Chondrocyte (in vitro differentiated cells): ENCODE measurements around the gene SF3B6. TPM values are rescaled to one million over a fixed set of nuclear protein-coding genes. Genes with fewer than 3 reads are reported as not detected.
"Not testable (repeated sequence)": the region's sequence is repeated elsewhere in the genome, so short reads cannot be mapped to it uniquely, and the experiment has no call there.

Experiments used
- DNase-seq: peaks from one replicate; pipeline ENCODE4 v3.0.0; 2021; ENCODE audit warnings: mixed read lengths, low spot score
- H3K27ac Mint-ChIP-seq: one replicate; pipeline ENCODE4 v1.8.0; 2021; ENCODE audit warnings: mild to moderate bottlenecking, moderate library complexity, mixed read lengths; ENCODE audit not compliant: unreplicated experiment
- H3K27me3 Mint-ChIP-seq: 2 replicates; pipeline ENCODE4 v1.8.0; 2021; ENCODE audit warnings: low read depth, mixed read lengths
- H3K36me3 Mint-ChIP-seq: 2 replicates; pipeline ENCODE4 v1.8.0; 2021; ENCODE audit warnings: low read depth, mixed read lengths
- H3K4me1 Mint-ChIP-seq: 2 replicates; pipeline ENCODE4 v1.8.0; 2021; ENCODE audit warnings: low read depth, mild to moderate bottlenecking, mixed read lengths
- H3K4me3 Mint-ChIP-seq: one replicate; pipeline ENCODE4 v1.8.0; 2021; ENCODE audit warnings: mild to moderate bottlenecking, moderate library complexity, mixed read lengths; ENCODE audit not compliant: unreplicated experiment
- H3K9me3 Mint-ChIP-seq: 2 replicates; pipeline ENCODE4 v1.8.0; 2021; ENCODE audit warnings: low read depth, mixed read lengths
- total RNA-seq: library from RNA; stranded (reverse); gene quantifications from 3 replicates; pipeline ENCODE4 v1.2.1, GENCODE V29; 2021
- TF ChIP-seq, protein P1 (sequence below): fragments of 200-600 bp; sonication (generic); IDR thresholded peaks from 2 replicates; pipeline ENCODE4 v1.5.0; 2021; ENCODE audit warnings: antibody characterized with exemption, mild to moderate bottlenecking, moderate library complexity

Gene SF3B6
- total RNA-seq, 1 donor from 2014 or later, result 72.0 TPM

DNA sequence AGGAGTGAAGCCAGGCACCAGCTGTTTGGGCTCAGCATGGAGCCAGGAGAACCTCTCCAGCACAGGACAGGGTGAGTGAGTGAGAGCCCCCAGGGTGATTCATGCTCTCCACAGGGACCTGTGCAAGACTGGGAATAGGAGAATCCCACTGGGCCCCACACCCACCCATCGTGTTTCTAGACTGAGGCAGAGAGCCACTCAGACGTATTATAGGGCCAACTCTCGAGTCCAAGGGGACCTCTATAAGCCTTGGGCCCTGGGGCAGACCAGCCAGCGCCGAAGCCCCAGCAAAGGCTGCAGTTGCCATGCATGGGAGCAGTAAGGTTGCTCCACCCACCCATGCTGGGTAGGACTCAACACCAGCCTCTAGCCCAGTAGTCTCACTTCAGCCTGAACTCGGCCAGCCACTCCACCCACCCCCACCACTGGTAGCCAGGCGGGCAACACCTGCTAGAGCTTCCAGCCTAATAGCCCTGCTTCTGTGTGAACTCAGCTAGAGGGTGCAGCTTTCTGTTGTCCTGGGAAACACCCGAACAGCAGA lies 28.1 kb upstream of the SF3B6 start:
- DNase-seq, result no peak
- H3K27ac Mint-ChIP-seq, result no peak overlapping the region
- TF ChIP-seq, protein P1, sequence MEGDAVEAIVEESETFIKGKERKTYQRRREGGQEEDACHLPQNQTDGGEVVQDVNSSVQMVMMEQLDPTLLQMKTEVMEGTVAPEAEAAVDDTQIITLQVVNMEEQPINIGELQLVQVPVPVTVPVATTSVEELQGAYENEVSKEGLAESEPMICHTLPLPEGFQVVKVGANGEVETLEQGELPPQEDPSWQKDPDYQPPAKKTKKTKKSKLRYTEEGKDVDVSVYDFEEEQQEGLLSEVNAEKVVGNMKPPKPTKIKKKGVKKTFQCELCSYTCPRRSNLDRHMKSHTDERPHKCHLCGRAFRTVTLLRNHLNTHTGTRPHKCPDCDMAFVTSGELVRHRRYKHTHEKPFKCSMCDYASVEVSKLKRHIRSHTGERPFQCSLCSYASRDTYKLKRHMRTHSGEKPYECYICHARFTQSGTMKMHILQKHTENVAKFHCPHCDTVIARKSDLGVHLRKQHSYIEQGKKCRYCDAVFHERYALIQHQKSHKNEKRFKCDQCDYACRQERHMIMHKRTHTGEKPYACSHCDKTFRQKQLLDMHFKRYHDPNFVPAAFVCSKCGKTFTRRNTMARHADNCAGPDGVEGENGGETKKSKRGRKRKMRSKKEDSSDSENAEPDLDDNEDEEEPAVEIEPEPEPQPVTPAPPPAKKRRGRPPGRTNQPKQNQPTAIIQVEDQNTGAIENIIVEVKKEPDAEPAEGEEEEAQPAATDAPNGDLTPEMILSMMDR, result no peak
- peaks cover 35% of the 10 kb centered on the region for H3K9me3 Mint-ChIP-seq
- peaks cover 14% of the 10 kb centered on the region for H3K36me3 Mint-ChIP-seq
- H3K27me3 Mint-ChIP-seq, result no peaks in the 10 kb centered on the region
- H3K4me1 Mint-ChIP-seq, result no peaks in the 10 kb centered on the region
- H3K4me3 Mint-ChIP-seq, result no peak overlapping the region

DNA sequence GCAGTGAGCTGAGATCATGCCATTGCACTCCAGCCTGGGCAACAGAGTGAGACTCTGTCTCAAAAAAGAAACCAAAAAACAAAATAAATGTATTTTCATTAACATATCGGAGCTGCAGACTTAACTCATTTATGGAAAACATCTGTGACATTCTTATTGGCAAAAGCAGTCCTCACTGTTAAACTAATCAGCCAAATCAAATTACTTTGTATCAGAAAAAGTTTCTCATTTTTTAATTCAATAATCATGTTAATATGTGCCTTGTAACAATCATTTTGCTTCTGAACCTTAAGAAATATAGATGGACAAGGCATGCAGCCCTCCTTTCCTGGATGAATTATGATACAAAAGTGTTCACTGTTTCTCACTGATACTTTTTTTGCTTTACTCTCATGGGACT lies 26.6 kb upstream of the SF3B6 start:
- no peak for DNase-seq
- H3K27me3 Mint-ChIP-seq, result no peaks in the 10 kb centered on the region
- no peak overlapping the region for H3K27ac Mint-ChIP-seq
- H3K36me3 Mint-ChIP-seq, result peaks cover 17% of the 10 kb centered on the region
- H3K9me3 Mint-ChIP-seq, result peaks cover 39% of the 10 kb centered on the region
- H3K4me1 Mint-ChIP-seq, result no peaks in the 10 kb centered on the region
- TF ChIP-seq, protein P1, result no peak
- no peak overlapping the region for H3K4me3 Mint-ChIP-seq

- Mint-ChIP-seq H3K9me3 (peaks cover 37% of the 10 kb centered on the region), H3K27ac (no peak overlapping the region), H3K36me3 (peaks cover 21% of the 10 kb centered on the region), H3K4me1 (no peaks in the 10 kb centered on the region), H3K4me3 (no peak overlapping the region), H3K27me3 (no peaks in the 10 kb centered on the region)
- no peak for DNase-seq
- TF ChIP-seq, protein P1, result no peak
Measured at GRCh38 chr2:24101992-24102391, 25.9 kb upstream of the SF3B6 start.

GRCh38 chr2:24100732-24101131 lies 24.6 kb upstream of the SF3B6 start:
- not testable (repeated sequence) for H3K27me3 Mint-ChIP-seq, H3K27ac Mint-ChIP-seq, H3K4me1 Mint-ChIP-seq, H3K4me3 Mint-ChIP-seq, DNase-seq
- H3K9me3 Mint-ChIP-seq, result peaks cover 32% of the 10 kb centered on the region
- peaks cover 29% of the 10 kb centered on the region for H3K36me3 Mint-ChIP-seq

GRCh38 chr2:24095171-24095677 lies 19.1 kb upstream of the SF3B6 start:
- not testable (repeated sequence) for H3K4me1 Mint-ChIP-seq, H3K4me3 Mint-ChIP-seq, H3K27me3 Mint-ChIP-seq, DNase-seq, H3K27ac Mint-ChIP-seq
- Mint-ChIP-seq H3K9me3 (peaks cover 22% of the 10 kb centered on the region), H3K36me3 (peaks cover 24% of the 10 kb centered on the region)

GRCh38 chr2:24093270-24093669 lies 17.1 kb upstream of the SF3B6 start:
- not testable (repeated sequence) for H3K4me3 Mint-ChIP-seq, H3K27me3 Mint-ChIP-seq, H3K27ac Mint-ChIP-seq, H3K4me1 Mint-ChIP-seq, DNase-seq
- Mint-ChIP-seq H3K36me3 (peaks cover 24% of the 10 kb centered on the region), H3K9me3 (peaks cover 12% of the 10 kb centered on the region)

DNA sequence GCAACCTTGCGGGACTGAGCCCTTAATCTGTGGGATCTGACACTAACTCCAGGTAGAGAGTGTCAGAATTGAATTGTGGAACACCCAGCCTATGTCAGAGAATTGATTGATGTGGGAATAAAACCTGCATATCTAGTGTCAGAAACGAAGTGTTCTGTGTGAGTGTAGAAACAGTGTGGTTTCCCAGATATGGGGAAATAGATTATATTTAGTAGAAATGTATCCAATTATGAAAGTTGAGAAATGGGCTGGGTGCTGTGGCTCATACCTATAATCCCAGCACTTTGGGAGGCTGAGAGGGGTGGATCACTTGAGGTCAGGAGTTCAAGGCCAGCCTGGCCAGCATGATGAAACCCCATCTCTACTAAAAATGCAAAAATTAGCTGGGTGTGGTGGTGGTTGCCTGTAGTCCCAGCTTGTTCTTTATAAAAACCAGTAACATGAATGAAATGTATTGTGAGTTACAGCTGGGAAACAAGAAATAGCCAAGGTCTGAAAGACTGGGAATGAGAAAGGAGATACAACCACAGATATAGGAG lies 12.8 kb upstream of the SF3B6 start:
- H3K36me3 Mint-ChIP-seq, result peaks cover 6% of the 10 kb centered on the region
- H3K27ac Mint-ChIP-seq, result no peak overlapping the region
- TF ChIP-seq, protein P1, result no peak
- H3K27me3 Mint-ChIP-seq, result no peaks in the 10 kb centered on the region
- peaks cover 9% of the 10 kb centered on the region for H3K4me1 Mint-ChIP-seq
- DNase-seq, result no peak
- H3K9me3 Mint-ChIP-seq, result no peaks in the 10 kb centered on the region
- no peak overlapping the region for H3K4me3 Mint-ChIP-seq
